NCI-H460 (cell line): ENCODE data around the gene VCL. TPM values are rescaled to one million over a fixed set of nuclear protein-coding genes. Genes with fewer than 3 reads are reported as not detected.
"Not testable (repeated sequence)": the region's sequence is repeated elsewhere in the genome, so short reads cannot be mapped to it uniquely, and the experiment has no call there.

Experiments
- DNase-seq: peaks from one replicate; pipeline ENCODE4 v3.0.0-alpha.2; 2016; ENCODE audit warnings: low read depth; ENCODE audit errors: extremely low read depth
- total RNA-seq: library from RNA; depleted of rRNA; stranded (reverse); fragments of >200 nt; shearing (Covaris generic); gene quantifications from 2 replicates; pipeline ENCODE4 v1.2.3, GENCODE V29; 2014

Gene VCL
- total RNA-seq, 1 experiment from 2014 or later: 75.7 TPM

DNA sequence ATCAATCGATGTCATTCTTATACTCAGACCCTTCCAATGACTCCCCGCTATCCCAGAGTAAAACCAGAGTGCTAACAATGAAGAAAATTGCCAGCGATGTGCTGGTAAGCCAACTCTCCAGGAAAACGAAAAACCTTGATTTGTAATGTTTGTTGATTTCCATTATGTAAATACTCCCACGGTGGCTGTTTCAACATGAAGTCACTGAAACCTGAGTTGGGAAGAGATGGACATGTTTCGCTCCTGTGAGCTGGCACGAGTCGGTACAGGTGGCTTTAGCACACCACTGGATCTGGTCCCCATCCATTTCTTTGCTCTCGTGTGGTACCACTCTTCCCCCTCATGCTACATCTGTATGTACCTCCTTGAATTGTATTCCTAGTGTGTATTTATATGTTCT, 99.9 kb downstream of the VCL start:
- no peak for DNase-seq

DNA sequence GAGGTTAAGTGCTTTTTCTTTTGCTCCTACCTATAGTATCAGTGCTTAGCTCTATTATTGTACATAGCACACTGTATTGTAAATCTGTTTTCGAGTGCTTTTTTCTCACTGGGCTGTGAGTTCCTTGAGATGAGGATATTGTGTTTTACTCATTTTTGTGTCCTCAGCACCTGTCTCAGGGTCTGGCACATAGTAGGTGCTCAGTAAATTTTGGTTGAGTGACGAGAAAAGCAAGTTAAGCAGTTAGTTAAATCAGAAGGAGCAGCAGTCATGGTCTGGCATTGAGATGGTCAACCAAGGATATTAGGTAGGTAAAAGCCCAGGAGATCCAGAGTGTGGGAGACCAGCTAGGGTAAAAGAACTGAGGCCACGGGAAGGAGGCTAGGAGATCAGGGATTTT, 101.5 kb downstream of the VCL start:
- no peak for DNase-seq

DNA sequence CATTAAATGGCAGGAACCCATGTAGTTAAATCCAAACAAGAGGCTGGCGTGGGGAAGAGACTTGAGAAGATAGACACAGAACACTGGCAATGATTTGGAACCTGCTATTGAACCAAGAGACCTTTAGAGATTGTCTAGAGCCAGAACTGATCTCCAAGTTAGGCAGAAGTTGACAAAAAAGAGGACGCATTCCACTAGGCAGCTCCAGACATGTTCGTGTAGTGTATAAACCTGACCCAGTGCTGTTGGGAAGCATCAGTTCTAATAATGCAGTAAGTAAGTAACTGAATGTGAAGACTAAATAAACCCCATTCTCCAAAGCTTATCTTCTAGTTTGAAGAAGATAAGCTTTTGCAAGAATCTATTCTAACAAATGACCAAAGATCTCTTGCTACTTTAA, 101.9 kb downstream of the VCL start:
- DNase-seq: no peak

DNA sequence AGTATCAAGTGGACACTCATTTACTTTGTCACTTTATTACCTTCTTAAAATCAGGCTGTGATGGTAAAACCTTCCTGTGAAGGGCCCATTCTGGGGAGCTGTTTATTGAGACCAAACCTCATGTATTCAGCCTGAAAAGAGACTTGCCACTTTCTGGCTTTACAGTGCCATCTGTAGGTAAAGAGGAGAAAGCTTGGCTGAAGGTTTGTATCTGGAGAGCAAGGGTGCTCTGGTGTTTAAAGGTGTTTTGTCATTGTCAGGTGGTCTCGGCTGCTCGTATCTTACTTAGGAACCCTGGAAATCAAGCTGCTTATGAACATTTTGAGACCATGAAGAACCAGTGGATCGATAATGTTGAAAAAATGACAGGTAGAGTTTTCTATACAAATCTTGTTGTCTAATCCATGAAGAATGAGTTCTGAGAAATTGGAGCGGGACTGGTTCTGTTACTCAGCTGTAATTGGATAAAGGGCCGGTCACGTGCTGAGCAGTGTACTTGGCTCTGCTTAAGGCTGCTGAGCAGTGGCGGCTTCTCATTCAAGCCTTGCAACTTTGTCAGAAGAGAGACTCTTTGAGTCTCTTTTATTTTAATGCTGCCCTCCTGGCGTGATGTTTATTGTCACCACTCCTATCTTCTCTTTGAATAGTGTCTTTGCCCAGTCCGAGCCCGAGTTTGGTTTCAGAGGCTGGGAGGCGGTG, 105.8 kb downstream of the VCL start:
- no peak for DNase-seq

DNA sequence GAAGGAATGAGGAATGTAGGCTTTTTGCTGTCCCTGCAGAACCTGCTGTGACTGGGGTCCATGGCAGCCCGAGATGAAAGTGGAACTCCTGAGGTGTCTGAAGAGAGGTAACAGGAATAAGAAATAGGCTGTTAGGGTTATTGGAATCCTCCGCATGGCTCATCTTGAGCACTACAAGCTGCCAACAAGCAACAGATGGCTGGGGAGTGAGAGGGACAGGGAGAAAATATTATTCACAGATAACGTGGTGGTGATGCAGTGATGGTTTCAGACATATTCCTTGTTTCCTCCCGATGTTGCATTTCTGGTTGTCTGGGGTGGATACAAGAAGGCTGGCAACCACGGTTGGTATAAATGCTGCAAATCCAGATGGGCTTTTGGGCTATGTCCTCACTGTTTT, 106.6 kb downstream of the VCL start:
- DNase-seq: no peak

DNA sequence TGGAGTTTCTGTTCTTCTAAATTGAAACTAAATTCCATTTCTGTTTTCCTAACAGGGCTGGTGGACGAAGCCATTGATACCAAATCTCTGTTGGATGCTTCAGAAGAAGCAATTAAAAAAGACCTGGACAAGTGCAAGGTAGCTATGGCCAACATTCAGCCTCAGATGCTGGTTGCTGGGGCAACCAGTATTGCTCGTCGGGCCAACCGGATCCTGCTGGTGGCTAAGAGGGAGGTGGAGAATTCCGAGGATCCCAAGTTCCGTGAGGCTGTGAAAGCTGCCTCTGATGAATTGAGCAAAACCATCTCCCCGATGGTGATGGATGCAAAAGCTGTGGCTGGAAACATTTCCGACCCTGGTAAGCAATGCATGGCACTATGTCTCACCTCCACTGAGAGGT, 107.1 kb downstream of the VCL start:
- DNase-seq: no peak

DNA sequence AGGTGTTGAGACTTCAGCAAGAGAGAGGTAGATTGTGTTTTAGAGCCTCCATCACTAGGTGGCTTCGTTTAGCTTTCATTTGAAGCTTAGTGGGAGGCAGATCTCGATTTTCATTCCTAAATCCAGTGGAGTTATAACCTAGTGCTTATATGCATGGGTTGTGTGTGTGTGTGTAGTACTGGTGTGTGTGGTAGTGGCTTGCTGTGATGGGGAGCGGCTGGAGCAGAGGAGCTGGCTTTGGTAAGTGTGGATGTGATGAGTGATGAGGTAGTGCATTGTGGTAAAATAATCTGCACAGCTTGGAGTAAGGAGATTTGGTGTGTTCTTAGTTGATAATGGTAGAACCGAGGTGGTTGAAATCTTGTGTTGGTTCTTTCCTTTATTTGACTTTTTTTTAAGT, 109.5 kb downstream of the VCL start:
- DNase-seq: no peak

DNA sequence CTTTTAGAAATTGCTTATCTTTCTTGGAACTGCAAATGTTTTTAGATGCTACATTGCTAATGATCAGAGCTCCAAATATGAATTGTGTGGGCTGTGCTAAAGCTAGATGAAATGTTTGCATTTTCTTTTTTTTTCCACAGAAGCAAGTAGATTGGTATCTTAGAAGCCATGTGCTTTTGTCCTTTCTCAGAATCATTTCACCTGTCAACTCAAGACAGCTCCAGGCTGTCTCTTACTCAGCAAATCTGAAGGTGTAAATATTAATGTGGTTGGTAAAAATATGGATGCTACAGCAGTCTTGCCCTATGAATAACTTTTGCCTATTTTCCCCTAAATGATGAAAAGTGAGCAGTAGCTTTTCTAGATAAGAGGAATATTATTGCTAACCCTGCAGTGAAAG, 111.5 kb downstream of the VCL start:
- no peak for DNase-seq

DNA sequence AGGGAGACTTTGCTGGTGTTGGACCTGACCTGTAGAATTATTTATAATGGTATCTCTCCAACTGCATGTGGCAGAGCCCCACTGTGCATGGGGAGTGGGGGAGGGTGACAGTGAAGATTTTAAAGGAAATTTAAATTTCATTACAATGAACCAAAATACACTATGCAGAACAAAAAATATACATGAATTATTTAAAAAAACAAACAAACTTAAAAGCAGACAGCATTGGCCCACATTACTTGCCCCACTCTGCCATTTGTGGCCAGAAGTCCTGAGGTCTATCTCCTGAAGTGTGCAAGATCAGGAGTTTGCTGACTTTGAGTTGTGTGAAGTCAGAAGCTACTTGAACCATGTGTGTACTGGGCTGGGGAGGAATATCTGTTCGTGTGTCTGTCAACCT, 112.2 kb downstream of the VCL start:
- DNase-seq: no peak

DNA sequence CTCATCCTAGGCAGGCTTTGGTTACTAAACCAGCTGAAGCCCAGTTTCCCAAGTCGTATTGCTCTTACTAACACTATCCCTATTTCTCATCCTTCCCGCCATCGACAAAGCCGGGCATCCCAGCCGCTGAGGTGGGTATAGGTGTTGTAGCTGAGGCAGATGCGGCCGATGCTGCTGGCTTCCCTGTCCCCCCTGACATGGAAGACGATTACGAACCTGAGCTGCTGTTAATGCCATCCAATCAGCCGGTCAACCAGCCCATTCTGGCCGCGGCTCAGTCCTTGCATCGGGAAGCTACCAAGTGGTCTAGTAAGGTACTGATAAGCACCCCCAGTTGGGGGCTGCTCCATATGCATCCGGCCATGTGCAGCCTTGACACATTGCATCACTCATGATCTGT, 113.9 kb downstream of the VCL start:
- no peak for DNase-seq

DNA sequence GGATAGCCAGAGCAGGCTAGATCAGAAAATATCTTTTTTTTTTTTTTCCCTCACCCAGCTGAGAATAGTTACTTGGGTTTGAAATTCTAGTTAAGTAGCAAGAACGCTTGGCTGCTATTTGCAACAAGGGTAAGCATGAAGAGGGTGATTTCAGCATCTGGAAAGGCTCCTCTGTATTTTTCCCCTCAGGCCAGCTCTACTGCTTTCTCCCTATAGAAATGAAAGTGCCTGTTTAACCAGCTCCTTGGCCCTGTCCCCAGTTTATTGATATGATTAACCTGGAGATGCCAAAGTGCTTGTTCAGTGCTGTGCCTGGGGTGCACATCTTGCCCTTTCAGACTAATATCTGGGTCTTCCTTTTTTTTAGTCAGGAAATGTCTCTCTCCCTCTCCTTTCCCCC, 115.6 kb downstream of the VCL start:
- DNase-seq: no peak

DNA sequence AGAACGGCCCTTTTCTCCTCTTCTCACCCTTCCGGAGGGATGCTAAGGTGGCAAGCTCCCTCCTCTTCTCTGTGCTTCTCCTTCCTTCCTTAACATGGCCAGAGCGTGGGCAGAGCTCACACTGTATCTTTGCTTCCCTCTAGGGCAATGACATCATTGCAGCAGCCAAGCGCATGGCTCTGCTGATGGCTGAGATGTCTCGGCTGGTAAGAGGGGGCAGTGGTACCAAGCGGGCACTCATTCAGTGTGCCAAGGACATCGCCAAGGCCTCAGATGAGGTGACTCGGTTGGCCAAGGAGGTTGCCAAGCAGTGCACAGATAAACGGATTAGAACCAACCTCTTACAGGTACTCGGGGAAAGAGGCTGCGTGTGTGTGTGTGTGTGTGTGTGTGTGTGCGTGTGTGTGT, 116.1 kb downstream of the VCL start:
- no peak for DNase-seq

DNA sequence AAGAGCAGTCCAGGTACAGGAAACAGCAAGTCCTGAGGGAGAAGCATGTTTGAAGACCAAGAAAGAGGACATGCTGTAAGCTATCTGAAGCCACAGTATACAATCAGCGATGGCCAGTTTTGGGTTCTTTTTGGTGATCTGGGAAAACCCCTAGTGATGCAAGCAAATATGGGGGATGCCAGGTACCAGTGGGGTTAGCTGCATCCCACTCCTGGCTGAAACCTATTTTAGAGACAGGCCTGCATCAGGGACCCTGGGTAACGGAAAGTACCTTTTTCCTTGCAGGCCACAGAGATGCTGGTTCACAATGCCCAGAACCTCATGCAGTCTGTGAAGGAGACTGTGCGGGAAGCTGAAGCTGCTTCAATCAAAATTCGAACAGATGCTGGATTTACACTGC, 119.8 kb downstream of the VCL start:
- DNase-seq: no peak

DNA sequence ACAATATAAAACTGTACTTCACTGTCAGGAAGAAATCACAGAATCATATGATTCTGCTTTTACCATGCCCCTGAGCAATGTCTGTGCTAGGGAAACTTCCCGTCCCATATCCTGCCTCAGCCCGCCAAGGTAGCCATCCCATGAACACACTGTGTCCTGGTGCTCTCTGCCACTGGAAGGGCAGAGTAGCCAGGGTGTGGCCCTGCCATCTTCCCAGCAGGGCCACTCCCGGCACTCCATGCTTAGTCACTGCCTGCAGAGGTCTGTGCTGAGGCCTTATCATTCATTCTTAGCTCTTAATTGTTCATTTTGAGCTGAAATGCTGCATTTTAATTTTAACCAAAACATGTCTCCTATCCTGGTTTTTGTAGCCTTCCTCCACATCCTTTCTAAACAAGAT, 120.9 kb downstream of the VCL start:
- DNase-seq: peak; percentile 54

DNA sequence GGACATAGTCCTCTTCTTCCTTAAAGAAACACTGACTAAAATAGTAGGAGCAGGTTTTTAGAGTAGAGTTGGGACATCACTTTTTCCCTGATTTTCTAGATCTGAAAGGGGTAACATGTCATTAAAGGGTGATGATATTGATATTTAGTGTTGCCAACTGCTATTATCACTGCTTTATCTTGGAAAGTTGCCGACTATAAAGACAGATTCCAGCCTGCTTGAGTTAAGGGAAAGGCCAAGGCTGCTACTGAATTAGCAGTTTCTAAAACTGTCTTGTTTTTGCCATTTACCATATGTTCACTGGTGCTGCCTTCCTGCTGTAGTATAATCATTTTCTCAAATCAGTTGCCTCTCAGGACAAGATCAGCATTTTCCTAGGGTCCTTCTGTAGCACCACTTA, 123.0 kb downstream of the VCL start:
- DNase-seq: no peak

DNA sequence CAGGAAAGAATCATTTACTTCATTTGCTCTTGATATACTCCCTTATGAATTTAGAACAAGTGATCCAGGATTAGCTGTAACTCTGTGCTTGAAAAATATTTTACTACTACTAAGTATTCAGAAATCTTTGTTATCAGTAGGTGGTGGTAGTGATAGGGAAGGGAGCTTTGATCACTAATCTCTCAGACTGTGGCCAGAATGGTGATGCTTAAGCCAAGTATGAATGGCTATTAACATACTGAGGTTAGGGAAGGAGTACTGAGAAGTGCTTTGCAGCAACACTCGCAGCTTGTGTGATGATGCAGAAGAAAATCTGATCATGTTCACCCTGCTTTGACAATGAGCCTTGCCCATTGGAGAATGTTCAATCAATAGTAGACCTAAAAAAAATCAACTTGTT, 123.5 kb downstream of the VCL start:
- no peak for DNase-seq

DNA sequence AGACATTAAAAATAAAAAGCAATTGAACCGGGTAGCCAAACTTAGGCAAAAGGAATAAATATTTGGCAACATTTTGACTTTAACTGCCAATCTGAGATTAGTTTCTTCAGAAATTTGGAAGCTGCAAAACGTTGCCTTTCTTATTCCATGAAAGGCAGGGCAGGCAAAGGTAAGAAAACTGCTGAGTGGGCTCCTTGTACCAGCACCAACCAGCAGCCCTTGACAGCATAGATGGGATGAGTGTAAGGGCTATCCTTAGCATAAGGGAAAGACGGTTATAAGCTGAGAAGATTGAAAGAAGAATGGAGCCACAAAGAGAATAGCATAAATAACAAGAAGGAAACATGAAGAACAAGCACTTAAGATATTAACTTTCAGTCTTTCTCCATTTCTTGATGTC, 124.1 kb downstream of the VCL start:
- DNase-seq: no peak

DNA sequence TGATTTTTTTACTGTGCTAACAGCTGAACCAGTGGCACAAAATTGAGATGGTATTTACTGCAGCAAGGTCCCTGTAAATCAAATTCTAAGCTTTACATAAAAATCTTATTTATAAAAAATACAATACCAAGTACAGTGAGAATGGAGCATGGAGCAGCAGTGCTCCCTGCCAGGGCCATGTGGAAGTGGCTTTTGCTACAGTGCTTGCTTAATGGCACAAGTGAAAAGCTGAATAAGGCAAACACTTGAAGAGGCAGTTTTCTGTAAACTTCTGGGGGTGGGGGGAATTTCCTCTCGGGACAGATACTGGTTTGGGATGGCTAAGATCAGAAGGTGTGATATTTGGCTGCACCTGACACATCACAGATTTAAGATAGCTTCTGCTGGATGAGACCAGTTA, 125.2 kb downstream of the VCL start:
- no peak for DNase-seq

DNA sequence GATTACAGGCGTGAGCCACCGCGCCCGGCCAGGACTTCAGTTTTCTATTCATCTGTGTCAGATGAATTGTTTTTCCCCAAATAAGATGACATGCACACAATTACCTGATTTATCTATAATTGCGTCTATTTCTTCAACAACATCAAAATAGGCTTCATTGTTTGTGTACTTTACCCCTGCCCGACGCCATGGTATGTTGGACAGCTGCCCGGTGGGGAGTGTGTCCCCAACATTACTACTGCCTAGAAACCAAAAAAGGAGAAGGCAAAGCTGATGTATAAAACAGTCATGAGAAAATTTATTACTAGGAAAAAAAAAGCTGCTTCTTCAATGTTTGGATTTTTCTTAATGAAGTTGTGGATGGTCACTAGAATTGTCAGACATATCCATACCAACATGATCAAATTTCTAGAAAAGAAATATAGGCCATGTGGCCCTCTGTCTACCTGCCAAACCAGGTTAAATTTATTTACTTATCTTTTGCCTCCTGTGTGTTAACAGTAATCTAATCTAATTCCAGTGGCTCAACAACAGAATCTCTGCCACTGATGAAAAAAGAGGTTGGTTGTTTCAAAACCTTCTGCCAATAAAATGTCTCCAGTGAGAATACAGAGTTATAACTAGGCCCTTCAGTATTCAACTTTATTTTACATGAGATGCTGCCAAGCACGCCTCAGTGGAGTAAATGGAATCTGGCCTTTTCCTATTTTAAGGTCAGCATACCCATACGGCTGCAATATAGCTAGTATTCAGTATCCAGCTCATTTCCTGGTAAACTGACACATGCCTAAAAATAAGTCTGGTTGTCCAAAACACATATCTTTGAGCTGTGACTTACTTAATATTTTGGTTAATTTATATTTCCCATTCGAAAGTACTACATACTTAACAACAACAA, 136.3 kb downstream of the VCL start:
- no peak for DNase-seq

DNA sequence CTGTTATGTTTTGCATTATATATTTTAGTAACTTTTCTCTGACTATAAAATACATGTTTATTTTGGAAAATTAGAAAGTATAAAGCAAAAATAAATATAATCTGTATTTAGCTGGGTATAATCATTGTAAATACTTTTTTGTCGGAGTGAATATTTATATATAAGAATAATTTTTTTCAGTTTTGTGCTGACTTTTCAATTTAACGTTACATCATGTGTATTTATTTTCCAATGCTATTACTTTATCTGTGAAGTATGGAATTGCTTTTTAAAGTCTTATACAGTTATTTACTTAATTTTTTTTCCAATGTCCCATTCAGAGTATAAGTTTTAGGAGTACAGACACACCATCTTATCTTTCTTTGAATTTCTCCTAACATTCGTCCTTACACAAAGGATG, 137.5 kb downstream of the VCL start:
- no peak for DNase-seq

DNA sequence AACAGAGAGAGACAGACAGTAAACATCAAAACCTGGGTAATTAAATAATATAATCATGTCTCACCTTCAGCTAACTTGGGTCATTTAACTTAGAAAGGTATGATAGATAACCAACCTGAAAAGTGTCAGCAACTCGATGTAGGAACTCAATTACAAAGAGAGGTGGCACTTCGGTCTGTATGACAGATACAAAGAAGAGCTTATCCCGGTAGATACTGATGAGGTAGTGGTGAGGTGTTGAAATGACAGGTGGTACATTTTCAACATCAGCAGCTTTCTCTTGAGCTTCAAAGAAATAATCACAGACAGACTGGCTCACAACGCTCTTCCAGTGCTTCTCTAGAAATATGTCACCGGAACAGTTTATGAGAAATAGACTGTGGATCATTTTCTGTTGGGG, 140.1 kb downstream of the VCL start:
- no peak for DNase-seq

DNA sequence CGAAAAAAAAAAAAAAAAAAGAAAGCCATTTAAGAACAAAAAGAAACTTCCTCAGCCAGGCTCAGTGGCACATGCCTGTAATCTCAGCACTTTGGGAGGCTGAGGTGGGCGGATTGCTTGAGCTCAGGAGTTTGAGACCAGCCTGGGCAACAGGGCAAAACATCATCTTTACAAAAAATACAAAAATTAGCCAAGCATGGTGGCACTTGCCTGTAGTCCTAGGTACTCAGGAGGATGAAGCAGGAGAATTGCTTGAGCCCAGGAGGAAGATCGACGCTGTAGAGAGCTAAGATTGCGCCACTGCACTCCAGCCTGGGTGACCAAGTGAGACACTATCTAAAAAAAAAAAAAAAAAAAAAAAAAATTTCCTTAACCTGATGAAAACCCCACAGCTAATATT, 140.7 kb downstream of the VCL start:
- not testable (repeated sequence) for DNase-seq
